ENCODE results near the gene CNTD1.

GRCh38 chr17:42806249-42806648 lies 7.6 kb downstream of the CNTD1 start:
- TF ChIP-seq, protein P1, sequence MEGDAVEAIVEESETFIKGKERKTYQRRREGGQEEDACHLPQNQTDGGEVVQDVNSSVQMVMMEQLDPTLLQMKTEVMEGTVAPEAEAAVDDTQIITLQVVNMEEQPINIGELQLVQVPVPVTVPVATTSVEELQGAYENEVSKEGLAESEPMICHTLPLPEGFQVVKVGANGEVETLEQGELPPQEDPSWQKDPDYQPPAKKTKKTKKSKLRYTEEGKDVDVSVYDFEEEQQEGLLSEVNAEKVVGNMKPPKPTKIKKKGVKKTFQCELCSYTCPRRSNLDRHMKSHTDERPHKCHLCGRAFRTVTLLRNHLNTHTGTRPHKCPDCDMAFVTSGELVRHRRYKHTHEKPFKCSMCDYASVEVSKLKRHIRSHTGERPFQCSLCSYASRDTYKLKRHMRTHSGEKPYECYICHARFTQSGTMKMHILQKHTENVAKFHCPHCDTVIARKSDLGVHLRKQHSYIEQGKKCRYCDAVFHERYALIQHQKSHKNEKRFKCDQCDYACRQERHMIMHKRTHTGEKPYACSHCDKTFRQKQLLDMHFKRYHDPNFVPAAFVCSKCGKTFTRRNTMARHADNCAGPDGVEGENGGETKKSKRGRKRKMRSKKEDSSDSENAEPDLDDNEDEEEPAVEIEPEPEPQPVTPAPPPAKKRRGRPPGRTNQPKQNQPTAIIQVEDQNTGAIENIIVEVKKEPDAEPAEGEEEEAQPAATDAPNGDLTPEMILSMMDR (IDR thresholded peaks at IDR 0.05): no peak
- TF ChIP-seq POLR2A (IDR thresholded peaks at IDR 0.05): no peak
